Thyroid gland (tissue), 4 donors: ENCODE measurements around the gene MS4A7. TPM values are rescaled to one million over a fixed set of nuclear protein-coding genes. Genes with fewer than 3 reads are reported as not detected.

Experiments
- DNase-seq, 2 donors: peaks; one replicate each; pipeline ENCODE4 v3.0.0-alpha.2; 2019
- H3K27ac ChIP-seq, 3 donors: fragments of 200-600 bp; sonication (generic); 1 replicate in 2 of 3; 2 replicates in 1 of 3; pipeline ENCODE4 v1.5.1; 2016 to 2019; ENCODE audit warnings: mild to moderate bottlenecking in 1 of 3, moderate library complexity in 1 of 3
- H3K27me3 ChIP-seq: fragments of 200-600 bp; sonication (generic); one replicate; pipeline ENCODE4 v1.5.1; 2019
- H3K36me3 ChIP-seq, 2 donors: fragments of 200-600 bp; sonication (generic); one replicate each; pipeline ENCODE4 v1.5.1; 2016 to 2019
- H3K4me1 ChIP-seq, 2 donors: fragments of 200-600 bp; sonication (generic); one replicate each; pipeline ENCODE4 v1.5.1; 2017 to 2019
- H3K4me3 ChIP-seq, 3 donors: fragments of 200-600 bp; sonication (generic); replicated peaks in 1 of 3; 1 replicate in 2 of 3; 2 replicates in 1 of 3; pipeline ENCODE4 v1.5.1; 2016; ENCODE audit warnings: mild to moderate bottlenecking in 1 of 3
- H3K9me3 ChIP-seq: fragments of 200-600 bp; sonication (generic); one replicate; pipeline ENCODE4 v1.5.1; 2017
- CTCF ChIP-seq, 6 experiments: fragments of 200-600 bp in 3 of 6; fragments of 450-650 bp in 3 of 6; sonication (generic) in 3 of 6; IDR thresholded peaks; one replicate each; pipeline ENCODE4 v1.5.1; 2016 to 2019; ENCODE audit warnings: antibody characterized with exemption in 6 of 6, mild to moderate bottlenecking in 2 of 6, inconsistent platforms in 1 of 6, moderate library complexity in 1 of 6
- POLR2A ChIP-seq, 2 donors: fragments of 450-650 bp; IDR thresholded peaks; one replicate each; pipeline ENCODE4 v1.6.1; 2017; ENCODE audit warnings: antibody characterized with exemption in 2 of 2, mild to moderate bottlenecking in 2 of 2, moderate library complexity in 1 of 2
- WGBS, 2 donors: methylation state at CpG; one replicate each; pipeline ENCODE4 v1.1.5; 2017; 5-methylcytosine and 5-hydroxymethylcytosine counted together
- intact Hi-C: fragments of 100-400 bp; cut with DNase I; formaldehyde crosslinking; loops from one replicate; pipeline ENCODE4 v1.15.1; 2023
- total RNA-seq, 4 donors: library from RNA; depleted of rRNA; stranded (reverse); fragments of >200 nt; gene quantifications; one replicate each; pipeline ENCODE4 v1.2.3, GENCODE V29; 2016

MS4A7 gene
- total RNA-seq, result 10 to 100 TPM in 1 of 4 donors, 1 to 10 TPM in 3; 6.1 to 44.2 (median 7.0) TPM

DNA sequence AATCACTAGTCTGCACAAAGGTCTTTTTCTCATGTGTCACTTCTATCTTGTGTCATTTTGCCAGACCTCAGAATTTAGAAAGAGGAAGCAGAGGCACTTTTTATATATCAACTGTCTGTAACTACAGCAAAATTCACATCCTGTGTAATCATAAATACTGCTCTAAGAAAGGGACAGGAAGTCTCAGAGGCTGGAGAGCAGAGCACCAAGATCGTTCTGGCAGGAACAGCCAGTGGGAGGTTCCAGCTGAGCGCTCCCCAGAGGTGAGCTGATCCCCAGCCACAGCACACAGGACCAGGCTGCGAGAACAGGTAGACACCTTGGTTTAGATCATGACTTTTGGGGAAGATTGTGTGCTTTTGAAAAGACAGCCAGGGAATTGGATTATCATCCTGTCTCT lies at the start of gene MS4A7:
Gene MS4A7, plus strand, starts transcription at position 179 of the 400 bp plus-strand sequence. CDS start 4,610 bp downstream, outside the sequence.
- Histone ChIP-seq H3K27me3 (no peaks in the 10 kb centered on the region), H3K9me3 (no peaks in the 10 kb centered on the region), H3K36me3 (no peaks in the 10 kb centered on the region), H3K4me1 (no peaks in the 10 kb centered on the region), H3K4me3 (no peak within 1 kb of the TSS), H3K27ac (no peak within 1 kb of the TSS)
- TF ChIP-seq CTCF (IDR thresholded peaks at IDR 0.05) (no peak), POLR2A (IDR thresholded peaks at IDR 0.05) (no peak)
- WGBS, 2 donors, result 21 to 27% methylated on average over 3 of the region's 3 CpGs
- DNase-seq, result peak; percentile 21 to 22
- intact Hi-C loops, result no loop called here

DNA sequence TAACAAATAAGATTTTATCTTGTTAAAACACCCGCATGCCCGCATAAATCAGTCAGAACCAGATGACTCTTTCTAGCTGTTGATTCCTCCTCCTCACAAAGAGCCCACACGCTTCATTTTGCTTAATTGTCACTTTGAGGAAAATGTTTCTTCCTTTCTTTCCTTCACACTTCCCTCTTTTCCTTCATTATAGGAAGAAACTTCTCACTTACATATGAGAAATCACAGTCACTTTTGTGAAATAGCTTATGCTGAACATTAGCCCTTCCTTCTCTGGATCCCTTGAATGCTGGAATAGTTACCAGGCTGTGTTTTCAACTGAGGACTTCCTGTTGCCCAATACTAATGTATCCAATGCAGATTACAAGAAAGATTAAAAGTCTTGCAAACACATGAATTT lies 45.5 kb upstream of the MS4A7 start:
- WGBS, 2 donors, result 85 to 88% methylated on average over 3 of the region's 3 CpGs

GRCh38 chr11:60334005-60334620 lies 44.2 kb upstream of the MS4A7 start:
- Histone ChIP-seq H3K9me3 (no peaks in the 10 kb centered on the region), H3K27me3 (no peaks in the 10 kb centered on the region), H3K36me3 (no peaks in the 10 kb centered on the region), H3K4me1 (no peaks in the 10 kb centered on the region), H3K4me3 (no peak overlapping the region), H3K27ac (no peak overlapping the region)
- intact Hi-C loops, result no loop called here
- peak; percentile 30 to 44 for DNase-seq
- TF ChIP-seq CTCF (IDR thresholded peaks at IDR 0.05) (peak; percentile 12 to 77 (median 34)), POLR2A (IDR thresholded peaks at IDR 0.05) (no peak)
- WGBS, 2 donors, result 9 to 18% methylated on average over 2 of the region's 2 CpGs

More for the DNA sequence above, 45.5 kb upstream of the MS4A7 start:
- intact Hi-C loops, result no loop called here
- Histone ChIP-seq H3K27ac (no peak overlapping the region), H3K36me3 (no peaks in the 10 kb centered on the region), H3K9me3 (no peaks in the 10 kb centered on the region), H3K4me1 (no peaks in the 10 kb centered on the region), H3K4me3 (no peak overlapping the region), H3K27me3 (no peaks in the 10 kb centered on the region)
- no peak for TF ChIP-seq POLR2A (IDR thresholded peaks at IDR 0.05)
- TF ChIP-seq CTCF (IDR thresholded peaks at IDR 0.05), result no peak
- DNase-seq, result no peak

DNA sequence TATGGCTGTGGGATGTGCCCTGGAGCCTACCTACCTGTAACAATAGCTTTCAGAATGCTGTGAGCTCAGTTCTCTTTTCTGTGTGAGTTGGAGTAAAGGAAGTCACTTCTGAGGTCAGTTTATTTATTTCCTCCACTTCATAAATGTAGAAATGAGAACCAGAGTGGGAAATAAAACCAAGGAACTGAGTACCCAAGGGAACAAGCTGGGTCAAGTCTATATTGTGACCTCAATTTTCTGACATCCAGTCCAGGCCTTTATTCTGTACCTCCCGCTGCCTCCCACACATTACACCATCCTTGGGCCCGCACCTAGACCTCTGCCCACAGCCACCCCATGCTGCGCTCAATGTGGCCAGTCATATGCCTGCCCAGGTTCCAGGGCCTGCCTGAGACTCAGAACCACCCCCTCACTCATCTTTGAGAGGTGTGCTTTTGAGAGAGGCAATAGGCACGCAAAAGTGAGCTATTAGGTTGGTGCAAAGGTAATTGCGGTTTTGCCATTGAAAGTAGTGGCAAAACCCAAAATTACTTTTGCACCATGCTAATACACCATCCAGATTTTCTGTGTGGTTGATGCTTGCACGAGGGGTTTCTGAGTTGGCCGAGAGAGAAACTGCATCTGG lies 41.5 kb upstream of the MS4A7 start:
- WGBS, 2 donors, result 91 to 97% methylated on average over 7 of the region's 7 CpGs
- no peak overlapping the region for H3K27ac ChIP-seq
- intact Hi-C loops, result no loop called here
- no peaks in the 10 kb centered on the region for H3K27me3 ChIP-seq
- no peaks in the 10 kb centered on the region for H3K9me3 ChIP-seq
- H3K36me3 ChIP-seq, result no peaks in the 10 kb centered on the region
- TF ChIP-seq POLR2A (IDR thresholded peaks at IDR 0.05), result no peak
- no peak for TF ChIP-seq CTCF (IDR thresholded peaks at IDR 0.05)
- DNase-seq, result no peak
- no peaks in the 10 kb centered on the region for H3K4me1 ChIP-seq
- no peak overlapping the region for H3K4me3 ChIP-seq

GRCh38 chr11:60338053-60338452 lies 40.3 kb upstream of the MS4A7 start:
- H3K36me3 ChIP-seq, result no peaks in the 10 kb centered on the region
- DNase-seq, result no peak
- intact Hi-C loops, result no loop called here
- WGBS, 2 donors, result 76 to 85% methylated on average over 2 of the region's 2 CpGs
- no peaks in the 10 kb centered on the region for H3K9me3 ChIP-seq
- TF ChIP-seq POLR2A (IDR thresholded peaks at IDR 0.05), result no peak
- TF ChIP-seq CTCF (IDR thresholded peaks at IDR 0.05), result no peak
- H3K27ac ChIP-seq, result no peak overlapping the region
- no peaks in the 10 kb centered on the region for H3K27me3 ChIP-seq
- H3K4me3 ChIP-seq, result no peak overlapping the region
- no peaks in the 10 kb centered on the region for H3K4me1 ChIP-seq
